B cell (primary cell): ENCODE measurements around the gene KIF2A. TPM values are rescaled to one million over a fixed set of nuclear protein-coding genes. Genes with fewer than 3 reads are reported as not detected.
A peak's percentile ranks its signal among the peaks of the same experiment; 100 is the strongest.

Experiments used
- ATAC-seq: fragments of 200-7000 bp; cut with Tn5 transposase; one replicate; pipeline ENCODE4 v1.10.0; 2021; ENCODE audit warnings: low read depth, mild to moderate bottlenecking, moderate number of reproducible peaks, moderate library complexity
- CTCF ChIA-PET: fragments of 350-600 bp; sonication (Branson Sonifier 250); formaldehyde crosslinking; loops from one replicate; lab custom pipeline; 2021; ENCODE audit warnings: antibody characterized with exemption, inconsistent platforms; lab: Charles Lee
- POLR2A ChIA-PET: fragments of 350-600 bp; sonication (Branson Sonifier 250); formaldehyde crosslinking; loops from one replicate; lab custom pipeline; 2021; ENCODE audit warnings: antibody characterized with exemption; lab: Charles Lee
- DNase-seq: peaks from one replicate; pipeline ENCODE4 v3.0.0; 2013
- H2AFZ ChIP-seq: 2 replicates; pipeline ENCODE4 v1.6.1; 2012; ENCODE audit warnings: mild to moderate bottlenecking, low read depth, low read length; ENCODE audit not compliant: insufficient read depth, poor library complexity, severe bottlenecking
- H3K27ac ChIP-seq, 2 donors: 1 replicate in 1 of 2; 2 replicates in 1 of 2; pipeline ENCODE4 v1.5.1; 2012 to 2013; ENCODE audit warnings: low read length in 2 of 2, mild to moderate bottlenecking in 2 of 2, moderate library complexity in 1 of 2
- H3K27me3 ChIP-seq, 4 experiments: fragments of 200-600 bp in 1 of 4; sonication (generic) in 1 of 4; replicated peaks in 1 of 4; 1 replicate in 2 of 4; 2 replicates in 2 of 4; pipeline versions ENCODE4 v1.6.1 to v1.7.0; 2013 to 2016; ENCODE audit warnings: low read length in 3 of 4, mild to moderate bottlenecking in 2 of 4, mixed read lengths in 1 of 4, moderate library complexity in 1 of 4; ENCODE audit not compliant: insufficient read depth in 4 of 4, control insufficient read depth in 3 of 4; ENCODE audit errors: control extremely low read depth in 1 of 4
- H3K36me3 ChIP-seq, 2 experiments: replicated peaks in 1 of 2; 1 replicate in 1 of 2; 2 replicates in 1 of 2; pipeline versions ENCODE4 v1.6.1 to v1.7.1; 2013; ENCODE audit warnings: low read length in 1 of 2; ENCODE audit not compliant: insufficient read depth in 2 of 2, control insufficient read depth in 1 of 2; ENCODE audit errors: control extremely low read depth in 1 of 2, extremely low read depth in 1 of 2
- H3K4me1 ChIP-seq, 2 donors: fragments of 200-600 bp in 1 of 2; sonication (generic) in 1 of 2; 1 replicate in 1 of 2; 2 replicates in 1 of 2; pipeline versions ENCODE4 v1.5.1 to v1.6.1; 2013 to 2017; ENCODE audit warnings: low read length in 2 of 2; ENCODE audit not compliant: control insufficient read depth in 2 of 2, insufficient read depth in 2 of 2
- H3K4me2 ChIP-seq: replicated peaks from 2 replicates; pipeline ENCODE3; 2012; ENCODE audit warnings: mild to moderate bottlenecking, low read depth, low read length; ENCODE audit not compliant: poor library complexity, severe bottlenecking
- H3K4me3 ChIP-seq, 5 experiments: fragments of 200-600 bp in 1 of 5; sonication (generic) in 1 of 5; 1 replicate in 3 of 5; 2 replicates in 2 of 5; pipeline versions ENCODE4 v1.5.1 to v1.7.0; 2011 to 2016; ENCODE audit warnings: low read length in 4 of 5, mild to moderate bottlenecking in 4 of 5, low read depth in 2 of 5, control low read depth in 1 of 5, moderate library complexity in 1 of 5; ENCODE audit not compliant: insufficient read depth in 1 of 5; ENCODE audit errors: control extremely low read depth in 1 of 5, extremely low read depth in 1 of 5
- H3K79me2 ChIP-seq: fragments of 200-600 bp; sonication (generic); one replicate; pipeline ENCODE4 v1.6.0; 2016; ENCODE audit warnings: low read length; ENCODE audit not compliant: control insufficient read depth, insufficient read depth
- H3K9ac ChIP-seq: fragments of 200-600 bp; sonication (generic); 2 replicates; pipeline ENCODE4 v1.6.1; 2017; ENCODE audit warnings: mild to moderate bottlenecking, low read length, moderate library complexity
- H3K9me3 ChIP-seq, 3 donors: one replicate each; pipeline versions ENCODE4 v1.6.1 to v1.7.1; 2013; ENCODE audit warnings: low read length in 2 of 3; ENCODE audit not compliant: control insufficient read depth in 2 of 3, insufficient read depth in 1 of 3; ENCODE audit errors: control extremely low read depth in 1 of 3
- H4K20me1 ChIP-seq: 2 replicates; pipeline ENCODE4 v1.6.0; 2012; ENCODE audit warnings: mild to moderate bottlenecking, low read length; ENCODE audit not compliant: insufficient read depth, control insufficient read depth, poor library complexity, severe bottlenecking
- H3K27ac Mint-ChIP-seq: one replicate; pipeline ENCODE4 v1.8.0; 2021; ENCODE audit warnings: mixed read lengths
- H3K27me3 Mint-ChIP-seq: one replicate; pipeline ENCODE4 v1.8.0; 2021; ENCODE audit warnings: mixed read lengths
- H3K4me1 Mint-ChIP-seq: one replicate; pipeline ENCODE4 v1.8.0; 2021; ENCODE audit warnings: mixed read lengths
- H3K4me3 Mint-ChIP-seq: one replicate; pipeline ENCODE4 v1.8.0; 2021; ENCODE audit warnings: mixed read lengths
- H3K9me3 Mint-ChIP-seq: one replicate; pipeline ENCODE4 v1.8.0; 2022; ENCODE audit warnings: mixed read lengths; ENCODE audit not compliant: insufficient read depth
- EZH2 ChIP-seq: IDR thresholded peaks from 2 replicates; pipeline ENCODE4 v1.6.1; 2012; ENCODE audit warnings: borderline replicate concordance, low read depth, mild to moderate bottlenecking, moderate library complexity, low read length; ENCODE audit not compliant: insufficient read depth, poor library complexity, severe bottlenecking
- WGBS: methylation state at CpG from one replicate; pipeline ENCODE4 v1.1.5; 2013; ENCODE audit warnings: missing lambda C conversion rate; ENCODE audit not compliant: insufficient coverage; 5-methylcytosine and 5-hydroxymethylcytosine counted together
- intact Hi-C: fragments of 100-400 bp; cut with micrococcal nuclease; formaldehyde crosslinking; loops from one replicate; pipeline ENCODE4 v1.10.0; 2022
- polyA plus RNA-seq: library from polyadenylated mRNA; depleted of rRNA; stranded (reverse); fragments of >200 nt; gene quantifications from 2 replicates; pipeline ENCODE4 v1.2.3, GENCODE V29; 2012
- total RNA-seq, 2 donors: library from RNA; stranded (reverse); fragments of 120-200 nt in 1 of 2; gene quantifications; 1 replicate in 1 of 2; 2 replicates in 1 of 2; pipeline versions ENCODE4 v1.2.3 to v1.2.4, GENCODE V29; 2013 to 2022
- TF ChIP-seq, protein P1 (sequence below): fragments of 200-600 bp; IDR thresholded peaks from one replicate; pipeline ENCODE4 v1.8.0; 2022; ENCODE audit warnings: antibody characterized with exemption, mild to moderate bottlenecking

KIF2A gene
- total and polyA plus RNA-seq, 2 donors (not counting 1 experiment from before 2014, with no cell fraction given) = 12.9 to 59.0 TPM

DNA sequence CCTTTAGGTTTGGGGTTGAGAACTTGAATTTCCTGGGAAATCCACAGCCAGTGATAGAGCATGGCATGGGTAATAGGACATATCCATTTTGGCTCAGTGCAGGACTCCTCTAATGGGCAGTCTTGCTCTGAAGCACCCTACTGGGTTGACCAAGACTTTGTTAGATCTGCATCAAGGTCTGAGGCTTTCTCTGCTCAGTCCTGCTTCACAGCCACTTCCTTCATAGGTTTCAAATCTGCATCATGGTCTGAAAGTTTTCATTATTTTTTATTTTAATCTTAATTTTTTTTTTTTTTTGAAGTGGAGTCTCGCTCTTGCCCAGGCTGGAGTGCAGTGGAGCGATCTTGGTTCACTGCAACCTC, 36.5 kb downstream of the KIF2A start:
- H3K4me2 ChIP-seq = peak overlapping the region; percentile 44
- H3K4me3 Mint-ChIP-seq = no peak overlapping the region
- peak overlapping the region; percentile 17 for H3K27ac Mint-ChIP-seq
- CTCF ChIA-PET = no interaction called here
- H2AFZ ChIP-seq = no peak overlapping the region
- H3K9me3 ChIP-seq = no peaks in the 10 kb centered on the region
- H3K9ac ChIP-seq = no peak overlapping the region
- intact Hi-C loops = no loop called here
- ATAC-seq = no peak
- DNase-seq = no peak
- H3K4me1 ChIP-seq = peaks cover 11 to 16% of the 10 kb centered on the region in 2 donors
- no CpG with 5 or more reads among the region's 2 CpGs for WGBS
- peak overlapping the region in 1 of 2 donors; percentile 10 for H3K27ac ChIP-seq
- H3K27me3 ChIP-seq = no peaks in the 10 kb centered on the region
- POLR2A ChIA-PET = no interaction called here
- no peaks in the 10 kb centered on the region for H3K27me3 Mint-ChIP-seq
- no peak for TF ChIP-seq EZH2
- TF ChIP-seq, protein P1, sequence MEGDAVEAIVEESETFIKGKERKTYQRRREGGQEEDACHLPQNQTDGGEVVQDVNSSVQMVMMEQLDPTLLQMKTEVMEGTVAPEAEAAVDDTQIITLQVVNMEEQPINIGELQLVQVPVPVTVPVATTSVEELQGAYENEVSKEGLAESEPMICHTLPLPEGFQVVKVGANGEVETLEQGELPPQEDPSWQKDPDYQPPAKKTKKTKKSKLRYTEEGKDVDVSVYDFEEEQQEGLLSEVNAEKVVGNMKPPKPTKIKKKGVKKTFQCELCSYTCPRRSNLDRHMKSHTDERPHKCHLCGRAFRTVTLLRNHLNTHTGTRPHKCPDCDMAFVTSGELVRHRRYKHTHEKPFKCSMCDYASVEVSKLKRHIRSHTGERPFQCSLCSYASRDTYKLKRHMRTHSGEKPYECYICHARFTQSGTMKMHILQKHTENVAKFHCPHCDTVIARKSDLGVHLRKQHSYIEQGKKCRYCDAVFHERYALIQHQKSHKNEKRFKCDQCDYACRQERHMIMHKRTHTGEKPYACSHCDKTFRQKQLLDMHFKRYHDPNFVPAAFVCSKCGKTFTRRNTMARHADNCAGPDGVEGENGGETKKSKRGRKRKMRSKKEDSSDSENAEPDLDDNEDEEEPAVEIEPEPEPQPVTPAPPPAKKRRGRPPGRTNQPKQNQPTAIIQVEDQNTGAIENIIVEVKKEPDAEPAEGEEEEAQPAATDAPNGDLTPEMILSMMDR = no peak
- H3K36me3 ChIP-seq = no peaks in the 10 kb centered on the region
- H3K4me3 ChIP-seq = no peak overlapping the region
- H3K9me3 Mint-ChIP-seq = no peaks in the 10 kb centered on the region
- H3K4me1 Mint-ChIP-seq = peaks cover 33% of the 10 kb centered on the region
- H3K79me2 ChIP-seq = peaks cover 65% of the 10 kb centered on the region
- peaks cover 15% of the 10 kb centered on the region for H4K20me1 ChIP-seq

DNA sequence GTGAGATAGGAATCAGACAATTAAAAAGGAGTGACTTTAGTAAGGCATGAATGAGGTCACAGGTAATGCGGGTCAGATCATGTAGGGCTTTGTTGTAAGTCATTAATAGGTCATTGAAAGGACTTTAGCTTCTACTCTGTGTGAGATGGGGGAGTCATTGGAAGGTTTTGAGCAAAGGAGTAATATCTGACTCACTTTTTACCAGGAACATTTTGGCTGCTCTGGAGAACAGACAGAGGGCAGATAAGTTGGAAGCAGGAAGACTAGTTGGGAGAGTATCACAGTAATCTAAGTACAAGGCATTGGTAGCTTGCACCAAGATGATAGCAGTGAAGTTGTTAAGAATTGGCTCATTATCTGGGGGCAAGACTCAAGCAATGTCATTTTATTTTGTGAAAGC, 37.4 kb downstream of the KIF2A start:
- Histone ChIP-seq H4K20me1 (peaks cover 9% of the 10 kb centered on the region), H3K9me3 (no peaks in the 10 kb centered on the region), H3K4me2 (no peak overlapping the region), H3K79me2 (peaks cover 62% of the 10 kb centered on the region), H2AFZ (no peak overlapping the region), H3K9ac (no peak overlapping the region), H3K27me3 (no peaks in the 10 kb centered on the region), H3K4me3 (no peak overlapping the region), H3K36me3 (peaks cover 0 to 3% of the 10 kb centered on the region in 2 experiments), H3K27ac (no peak overlapping the region), H3K4me1 (peaks cover 11 to 16% of the 10 kb centered on the region in 2 donors)
- POLR2A ChIA-PET = no interaction called here
- intact Hi-C loops = no loop called here
- TF ChIP-seq EZH2 = no peak
- TF ChIP-seq, protein P1 = no peak
- ATAC-seq (no peak), DNase-seq (no peak)
- Mint-ChIP-seq H3K4me1 (peaks cover 33% of the 10 kb centered on the region), H3K27ac (peak overlapping the region; percentile 5), H3K4me3 (no peak overlapping the region), H3K27me3 (no peaks in the 10 kb centered on the region), H3K9me3 (no peaks in the 10 kb centered on the region)
- 100% methylated on average over 1 of the region's 1 CpG for WGBS
- CTCF ChIA-PET = interaction anchor here (1.4 kb wide), 1 partner anchor 9 kb away, joined by 7 read pairs; no protein-coding TSS in a partner anchor
